ENCODE data around the gene FA2H. TPM values are rescaled to one million over a fixed set of nuclear protein-coding genes. Genes with fewer than 3 reads are reported as not detected.

Gene FA2H
- total RNA-seq, 6 experiments from 2014 or later: 0.19 to 1.2 (median 0.22) TPM; not detected in 3

- peak overlapping the region; percentile 20 to 54 (median 28) for H3K27ac ChIP-seq
- TF ChIP-seq, protein P1, sequence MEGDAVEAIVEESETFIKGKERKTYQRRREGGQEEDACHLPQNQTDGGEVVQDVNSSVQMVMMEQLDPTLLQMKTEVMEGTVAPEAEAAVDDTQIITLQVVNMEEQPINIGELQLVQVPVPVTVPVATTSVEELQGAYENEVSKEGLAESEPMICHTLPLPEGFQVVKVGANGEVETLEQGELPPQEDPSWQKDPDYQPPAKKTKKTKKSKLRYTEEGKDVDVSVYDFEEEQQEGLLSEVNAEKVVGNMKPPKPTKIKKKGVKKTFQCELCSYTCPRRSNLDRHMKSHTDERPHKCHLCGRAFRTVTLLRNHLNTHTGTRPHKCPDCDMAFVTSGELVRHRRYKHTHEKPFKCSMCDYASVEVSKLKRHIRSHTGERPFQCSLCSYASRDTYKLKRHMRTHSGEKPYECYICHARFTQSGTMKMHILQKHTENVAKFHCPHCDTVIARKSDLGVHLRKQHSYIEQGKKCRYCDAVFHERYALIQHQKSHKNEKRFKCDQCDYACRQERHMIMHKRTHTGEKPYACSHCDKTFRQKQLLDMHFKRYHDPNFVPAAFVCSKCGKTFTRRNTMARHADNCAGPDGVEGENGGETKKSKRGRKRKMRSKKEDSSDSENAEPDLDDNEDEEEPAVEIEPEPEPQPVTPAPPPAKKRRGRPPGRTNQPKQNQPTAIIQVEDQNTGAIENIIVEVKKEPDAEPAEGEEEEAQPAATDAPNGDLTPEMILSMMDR (IDR thresholded peaks at IDR 0.05): no peak
- no peak for TF ChIP-seq POLR2A (IDR thresholded peaks at IDR 0.05)
- no peak for DNase-seq
- WGBS (ENCODE audit: insufficient coverage, low coverage, low lambda C conversion rate, missing lambda C conversion rate): 17% methylated on average over 4 of the region's 4 CpGs
- no peaks in the 10 kb centered on the region for H3K9me3 ChIP-seq
- peaks cover 0 to 10% (median 2%) of the 10 kb centered on the region in 4 donors for H3K36me3 ChIP-seq
- intact Hi-C loops (cut with DNase I): no loop called here
- H3K4me3 ChIP-seq: peak overlapping the region in 1 of 3 donors; percentile 10
- H3K4me1 ChIP-seq: peaks cover 0 to 23% (median 7%) of the 10 kb centered on the region in 4 donors
- H3K27me3 ChIP-seq: no peaks in the 10 kb centered on the region
- peak in 3 of 4 donors; percentile 9 to 43 (median 31) for ATAC-seq
Observed at GRCh38 chr16:74698222-74698621, 76.4 kb downstream of the FA2H start.

DNA sequence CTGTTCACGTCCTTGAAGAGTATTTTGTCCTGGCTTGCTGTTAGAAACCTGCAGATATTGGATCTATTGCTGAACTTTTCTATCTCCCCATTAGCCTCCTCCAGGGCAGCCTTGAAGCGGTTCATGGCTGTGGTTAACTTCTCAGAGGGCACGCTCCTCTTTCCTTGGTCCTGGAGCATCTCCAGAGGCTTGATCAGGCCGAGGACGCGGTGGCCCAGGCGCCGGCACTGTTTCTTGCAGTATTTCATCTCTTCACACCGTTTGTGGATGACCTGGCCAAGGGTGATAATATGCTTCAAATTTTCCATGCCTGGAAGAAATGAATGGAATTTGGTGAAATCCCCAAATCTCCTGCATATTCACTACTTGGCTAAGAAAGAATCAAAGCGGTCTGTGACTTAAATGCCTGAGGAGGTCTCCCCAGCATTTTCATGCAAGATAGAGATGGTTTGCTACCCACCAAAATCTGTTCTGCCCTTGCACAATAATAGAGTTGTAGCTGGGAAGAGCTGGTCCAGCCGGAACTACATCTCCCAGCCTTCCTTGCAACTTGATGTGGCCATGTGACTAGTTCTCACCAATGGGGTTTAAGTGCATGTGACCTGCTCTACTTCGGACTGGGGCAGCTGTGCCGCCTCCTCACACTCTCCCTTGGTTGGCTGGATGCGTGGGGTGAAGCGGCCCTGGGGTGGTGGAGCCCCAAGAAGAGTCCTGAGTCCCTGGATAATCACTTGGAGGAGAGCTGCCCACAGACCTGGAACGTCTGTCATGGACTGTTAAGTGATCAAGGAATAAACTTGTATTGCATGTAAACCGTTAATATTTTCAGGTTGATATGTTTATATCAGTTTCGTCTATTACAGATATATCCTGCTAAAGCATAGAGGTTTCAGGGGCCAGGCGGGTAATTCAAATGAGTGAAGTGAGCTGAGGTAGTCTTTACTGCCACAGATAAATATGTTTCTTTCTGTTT, 78.9 kb downstream of the FA2H start:
- ATAC-seq: peak; percentile 83 to 93 (median 91)
- WGBS (ENCODE audit: insufficient coverage, low coverage, low lambda C conversion rate, missing lambda C conversion rate): 43% methylated on average over 14 of the region's 19 CpGs
- H3K27ac ChIP-seq: peak overlapping the region in 2 of 3 donors; percentile 57 to 79

DNA sequence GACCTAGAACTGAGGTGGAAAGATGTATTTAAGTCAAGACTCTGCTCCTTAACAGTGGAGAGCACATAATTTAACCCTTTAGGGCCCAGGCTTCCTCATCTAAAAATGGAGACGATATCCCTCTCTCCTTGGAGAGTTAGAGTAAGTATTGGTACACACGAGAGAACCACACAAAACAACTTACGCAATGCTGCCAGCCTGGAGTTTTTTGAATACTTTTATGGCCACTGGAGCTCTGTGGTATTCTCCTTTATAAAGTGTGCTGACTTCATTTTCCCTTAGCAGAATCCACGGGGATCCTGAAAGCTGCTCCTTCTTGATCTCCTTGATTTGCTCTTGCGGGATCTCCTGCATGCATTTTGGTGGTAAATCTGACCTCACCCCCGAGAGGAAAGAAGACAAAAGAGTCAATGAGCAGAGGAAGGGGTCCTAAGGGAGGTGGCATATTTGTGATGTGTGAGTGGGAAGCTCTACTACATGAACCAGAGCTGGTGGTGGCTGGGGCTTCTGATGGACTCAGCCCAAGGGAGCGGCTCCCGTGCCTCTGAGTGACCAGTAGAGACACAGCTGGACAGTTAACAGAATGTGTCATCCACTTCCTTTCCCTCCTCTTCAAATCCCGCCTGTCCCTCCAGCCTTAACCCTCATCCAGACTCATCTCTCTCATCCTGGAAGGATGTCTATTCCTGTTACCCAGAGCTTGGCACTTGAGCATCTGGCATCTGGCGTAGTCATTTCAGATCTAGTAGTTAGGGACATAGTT, 83.3 kb downstream of the FA2H start:
- Histone ChIP-seq H3K4me3 (no peak overlapping the region), H3K36me3 (peaks cover 0 to 28% (median 2%) of the 10 kb centered on the region in 4 donors), H3K9me3 (no peaks in the 10 kb centered on the region), H3K27me3 (no peaks in the 10 kb centered on the region), H3K27ac (no peak overlapping the region), H3K4me1 (peaks cover 0 to 4% (median 0%) of the 10 kb centered on the region in 4 donors)
- DNase-seq (peak in 1 of 3 donors; percentile 13), ATAC-seq (no peak)
- intact Hi-C loops (cut with DNase I): no loop called here
- TF ChIP-seq POLR2A (IDR thresholded peaks at IDR 0.05): no peak
- TF ChIP-seq, protein P1 (IDR thresholded peaks at IDR 0.05): no peak
- 85% methylated on average over 5 of the region's 10 CpGs for WGBS (ENCODE audit: insufficient coverage, low coverage, low lambda C conversion rate, missing lambda C conversion rate)

More for the DNA sequence above, 78.9 kb downstream of the FA2H start:
- peak; percentile 67 for TF ChIP-seq POLR2A (IDR thresholded peaks at IDR 0.05)
- TF ChIP-seq, protein P1 (IDR thresholded peaks at IDR 0.05): no peak
- Histone ChIP-seq H3K9me3 (no peaks in the 10 kb centered on the region), H3K27me3 (no peaks in the 10 kb centered on the region), H3K4me1 (peaks cover 0 to 17% (median 7%) of the 10 kb centered on the region in 4 donors), H3K36me3 (peaks cover 0 to 28% (median 2%) of the 10 kb centered on the region in 4 donors), H3K4me3 (peak overlapping the region; percentile 19 to 52 (median 35))
- intact Hi-C loops (cut with DNase I): no loop called here
- peak; percentile 78 to 91 (median 86) for DNase-seq

DNA sequence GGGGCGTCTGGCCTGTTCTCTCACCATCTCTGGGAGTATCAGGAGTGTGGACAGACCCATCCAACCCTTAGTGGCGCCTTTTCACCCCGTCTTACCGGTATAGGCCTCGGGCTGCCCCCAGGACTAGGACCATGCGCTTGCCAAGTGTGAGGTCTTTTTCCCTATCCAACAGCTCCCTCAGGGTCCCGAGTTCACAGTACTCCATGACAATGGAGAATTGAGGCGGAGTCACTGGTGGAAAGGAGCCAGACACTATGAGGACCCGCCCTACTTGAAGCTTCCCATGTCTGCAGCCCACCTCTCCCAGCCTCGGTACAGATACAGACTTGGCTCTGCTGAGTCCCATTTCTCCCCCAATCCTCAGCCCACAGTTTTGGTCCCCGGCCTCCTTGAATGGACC, 92.1 kb downstream of the FA2H start:
- no peaks in the 10 kb centered on the region for H3K27me3 ChIP-seq
- ATAC-seq (no peak), DNase-seq (no peak)
- H3K4me1 ChIP-seq: no peaks in the 10 kb centered on the region
- WGBS (ENCODE audit: insufficient coverage, low coverage, low lambda C conversion rate, missing lambda C conversion rate): 89% methylated on average over 4 of the region's 11 CpGs
- no peak for TF ChIP-seq POLR2A (IDR thresholded peaks at IDR 0.05)
- TF ChIP-seq, protein P1 (IDR thresholded peaks at IDR 0.05): no peak
- no peaks in the 10 kb centered on the region for H3K9me3 ChIP-seq
- peaks cover 0 to 22% (median 3%) of the 10 kb centered on the region in 4 donors for H3K36me3 ChIP-seq
- intact Hi-C loops (cut with DNase I): no loop called here
- no peak overlapping the region for H3K4me3 ChIP-seq
- H3K27ac ChIP-seq: no peak overlapping the region

Data from right lobe of liver (tissue), 6 donors.